OCI-LY1 (cell line): Measurements from ENCODE around the gene GRK6.

Experiments
- H2AFZ ChIP-seq: fragments of 200-600 bp; sonication (generic), shearing (Covaris generic); 2 replicates; pipeline ENCODE4 v1.6.0; 2014; ENCODE audit warnings: antibody characterized with exemption, mild to moderate bottlenecking, low read length
- H3F3A ChIP-seq: fragments of 200-600 bp; sonication (generic), shearing (Covaris generic); 2 replicates; pipeline ENCODE4 v1.6.0; 2014; ENCODE audit warnings: mild to moderate bottlenecking, antibody characterized with exemption, low read length, moderate library complexity; ENCODE audit not compliant: insufficient read depth
- H3K27ac ChIP-seq: fragments of 200-600 bp; sonication (generic); 2 replicates; pipeline ENCODE4 v1.5.1; 2014; ENCODE audit warnings: low read length, mixed run types, mild to moderate bottlenecking, low read depth; ENCODE audit not compliant: poor library complexity, severe bottlenecking
- H3K27me3 ChIP-seq: fragments of 200-600 bp; sonication (generic); 2 replicates; pipeline ENCODE4 v1.6.0; 2014; ENCODE audit warnings: antibody characterized with exemption, mild to moderate bottlenecking, low read length, moderate library complexity; ENCODE audit not compliant: insufficient read depth
- H3K36me3 ChIP-seq: fragments of 200-600 bp; sonication (generic); 2 replicates; pipeline ENCODE4 v1.6.1; 2014; ENCODE audit warnings: mild to moderate bottlenecking, antibody characterized with exemption, low read length, moderate library complexity, mixed read lengths; ENCODE audit not compliant: insufficient read depth
- H3K4me1 ChIP-seq: fragments of 200-600 bp; sonication (generic); 2 replicates; pipeline ENCODE4 v1.5.1; 2014; ENCODE audit warnings: mild to moderate bottlenecking, low read length, moderate library complexity; ENCODE audit not compliant: insufficient read depth, severe bottlenecking
- H3K4me2 ChIP-seq: fragments of 200-600 bp; sonication (generic), shearing (Covaris generic); 2 replicates; pipeline ENCODE4 v1.6.1; 2014; ENCODE audit warnings: low read length
- H3K4me3 ChIP-seq: fragments of 200-600 bp; sonication (generic); 2 replicates; pipeline ENCODE4 v1.5.1; 2014; ENCODE audit warnings: low read length, low read depth, mild to moderate bottlenecking, mixed read lengths; ENCODE audit not compliant: poor library complexity, severe bottlenecking
- H3K79me2 ChIP-seq: fragments of 200-600 bp; shearing (Covaris generic); 2 replicates; pipeline ENCODE4 v1.6.1; 2016; ENCODE audit warnings: mixed run types, low read length, mixed read lengths; ENCODE audit not compliant: insufficient read depth
- H3K9ac ChIP-seq: fragments of 200-600 bp; sonication (generic), shearing (Covaris generic); 2 replicates; pipeline ENCODE4 v1.6.1; 2014; ENCODE audit warnings: mild to moderate bottlenecking, low read length, mixed read lengths
- H3K9me2 ChIP-seq: fragments of 200-600 bp; sonication (generic), shearing (Covaris generic); 2 replicates; pipeline ENCODE4 v1.6.1; 2014; ENCODE audit warnings: low read depth, mild to moderate bottlenecking, low read length, mixed read lengths
- H3K9me3 ChIP-seq: fragments of 200-600 bp; shearing (Covaris generic); 2 replicates; pipeline ENCODE4 v1.6.1; 2014; ENCODE audit warnings: low read length, mixed read lengths
- H4K20me1 ChIP-seq: fragments of 200-600 bp; sonication (generic), shearing (Covaris generic); 2 replicates; pipeline ENCODE4 v1.6.0; 2016; ENCODE audit warnings: mild to moderate bottlenecking, low read length; ENCODE audit not compliant: insufficient read depth
- CTCF ChIP-seq: fragments of 200-600 bp; sonication (generic), shearing (Covaris generic); IDR thresholded peaks from 2 replicates; pipeline ENCODE4 v1.5.1; 2017; ENCODE audit warnings: mild to moderate bottlenecking, antibody characterized with exemption, low read length, moderate library complexity, mixed read lengths
- EZH2 ChIP-seq: fragments of 200-600 bp; sonication (generic), shearing (Covaris generic); IDR thresholded peaks from 2 replicates; pipeline ENCODE4 v1.8.0; 2017; ENCODE audit warnings: borderline replicate concordance, mixed run types, mild to moderate bottlenecking, antibody characterized with exemption, low read length, moderate library complexity, mixed read lengths

GRK6 gene

GRCh38 chr5:177438468-177438867 lies 12.0 kb downstream of the GRK6 start:
- TF ChIP-seq EZH2 (no peak), CTCF (no peak)
- Histone ChIP-seq H3K9ac (no peak overlapping the region), H4K20me1 (no peaks in the 10 kb centered on the region), H3K4me2 (no peak overlapping the region), H3K79me2 (no peaks in the 10 kb centered on the region), H2AFZ (no peak overlapping the region), H3K27ac (no peak overlapping the region), H3K36me3 (peaks cover 78% of the 10 kb centered on the region), H3K4me3 (no peak overlapping the region), H3K4me1 (no peaks in the 10 kb centered on the region), H3K27me3 (no peaks in the 10 kb centered on the region), H3K9me3 (no peaks in the 10 kb centered on the region), H3F3A (no peaks in the 10 kb centered on the region), H3K9me2 (no peaks in the 10 kb centered on the region)

- H3K4me2 ChIP-seq, result no peak overlapping the region
- no peaks in the 10 kb centered on the region for H4K20me1 ChIP-seq
- no peaks in the 10 kb centered on the region for H3K9me2 ChIP-seq
- H3F3A ChIP-seq, result no peaks in the 10 kb centered on the region
- H3K9ac ChIP-seq, result no peak overlapping the region
- no peaks in the 10 kb centered on the region for H3K9me3 ChIP-seq
- TF ChIP-seq CTCF, result no peak
- TF ChIP-seq EZH2, result no peak
- H3K4me3 ChIP-seq, result no peak overlapping the region
- no peak overlapping the region for H3K27ac ChIP-seq
- no peaks in the 10 kb centered on the region for H3K27me3 ChIP-seq
- no peak overlapping the region for H2AFZ ChIP-seq
- H3K79me2 ChIP-seq, result no peaks in the 10 kb centered on the region
- H3K36me3 ChIP-seq, result peaks cover 67% of the 10 kb centered on the region
- no peaks in the 10 kb centered on the region for H3K4me1 ChIP-seq
Observed at GRCh38 chr5:177439518-177440053, 13.1 kb downstream of the GRK6 start.

- no peaks in the 10 kb centered on the region for H3F3A ChIP-seq
- H3K79me2 ChIP-seq, result no peaks in the 10 kb centered on the region
- no peak overlapping the region for H3K4me3 ChIP-seq
- no peak overlapping the region for H3K9ac ChIP-seq
- no peaks in the 10 kb centered on the region for H3K9me3 ChIP-seq
- TF ChIP-seq CTCF, result no peak
- no peak for TF ChIP-seq EZH2
- H3K36me3 ChIP-seq, result peaks cover 59% of the 10 kb centered on the region
- H3K9me2 ChIP-seq, result no peaks in the 10 kb centered on the region
- peaks cover 1% of the 10 kb centered on the region for H3K4me1 ChIP-seq
- no peak overlapping the region for H2AFZ ChIP-seq
- H3K4me2 ChIP-seq, result no peak overlapping the region
- H4K20me1 ChIP-seq, result no peaks in the 10 kb centered on the region
- no peak overlapping the region for H3K27ac ChIP-seq
- no peaks in the 10 kb centered on the region for H3K27me3 ChIP-seq
Observed at GRCh38 chr5:177440211-177440989, 13.9 kb downstream of the GRK6 start.
